Body of pancreas (tissue), 4 donors: ENCODE results near the gene ARSG.
A peak's percentile ranks its signal among the peaks of the same experiment; 100 is the strongest.

ENCODE experiments used
- CTCF ChIP-seq, 7 experiments: fragments of 450-650 bp in 4 of 7; fragments of 200-600 bp in 3 of 7; sonication (generic) in 3 of 7; IDR thresholded peaks; one replicate each; pipeline ENCODE4 v1.5.1; 2016 to 2019; ENCODE audit warnings: antibody characterized with exemption in 7 of 7
- POLR2A ChIP-seq, 3 donors: fragments of 450-650 bp; IDR thresholded peaks; one replicate each; pipeline ENCODE4 v1.6.1; 2016; ENCODE audit warnings: antibody characterized with exemption in 3 of 3, mild to moderate bottlenecking in 2 of 3

DNA sequence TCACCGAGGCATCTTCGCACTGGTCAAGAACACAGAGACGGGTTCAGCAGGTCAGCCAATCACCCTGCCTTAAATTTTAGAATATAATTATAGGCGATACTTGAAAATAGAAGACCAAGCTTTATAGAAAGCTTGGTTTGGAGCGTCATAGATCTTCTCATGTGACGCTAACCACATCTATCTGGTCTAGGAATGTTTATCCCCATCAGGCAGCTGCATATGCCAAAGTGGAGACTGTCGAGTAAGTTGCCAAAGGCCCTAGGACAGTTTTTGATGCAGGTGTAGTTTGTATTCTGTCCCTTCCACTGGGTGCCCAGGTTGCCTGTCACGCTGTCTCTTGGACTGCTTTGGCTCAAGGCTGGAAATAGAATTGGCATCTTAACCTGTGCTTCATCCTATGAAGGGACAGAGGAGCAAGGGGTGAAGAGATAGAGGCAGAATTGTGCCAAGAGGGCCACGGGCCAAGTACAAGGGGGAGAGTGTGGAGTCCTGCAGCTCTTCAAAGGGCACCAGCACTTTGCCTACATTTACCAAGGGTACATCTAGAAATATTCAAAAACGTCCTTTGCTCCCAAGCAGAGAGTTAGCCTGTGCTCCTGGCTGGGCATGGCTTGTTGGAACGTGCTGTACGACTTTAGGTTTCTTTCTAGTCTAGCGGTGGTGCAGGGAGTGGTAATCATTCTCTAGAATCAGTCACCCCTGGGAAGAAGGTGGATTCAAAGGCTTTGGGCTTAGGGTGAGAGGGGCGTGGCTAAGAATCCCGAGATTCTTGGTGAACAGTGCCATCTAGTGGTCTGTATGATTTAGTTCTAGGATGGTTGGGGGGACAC is 171.3 kb downstream of the ARSG start:
- TF ChIP-seq CTCF (IDR thresholded peaks at IDR 0.05) (peak; percentile 45 to 84 (median 80)), POLR2A (IDR thresholded peaks at IDR 0.05) (no peak)
